Measurements from ENCODE around the gene PTN. TPM values are rescaled to one million over a fixed set of nuclear protein-coding genes. Genes with fewer than 3 reads are reported as not detected.

The PTN gene
- total and polyA plus RNA-seq, 2 of the 13 experiments (the other 11 are each of a cell fraction or from before 2014, with no cell fraction given) = not detected

DNA sequence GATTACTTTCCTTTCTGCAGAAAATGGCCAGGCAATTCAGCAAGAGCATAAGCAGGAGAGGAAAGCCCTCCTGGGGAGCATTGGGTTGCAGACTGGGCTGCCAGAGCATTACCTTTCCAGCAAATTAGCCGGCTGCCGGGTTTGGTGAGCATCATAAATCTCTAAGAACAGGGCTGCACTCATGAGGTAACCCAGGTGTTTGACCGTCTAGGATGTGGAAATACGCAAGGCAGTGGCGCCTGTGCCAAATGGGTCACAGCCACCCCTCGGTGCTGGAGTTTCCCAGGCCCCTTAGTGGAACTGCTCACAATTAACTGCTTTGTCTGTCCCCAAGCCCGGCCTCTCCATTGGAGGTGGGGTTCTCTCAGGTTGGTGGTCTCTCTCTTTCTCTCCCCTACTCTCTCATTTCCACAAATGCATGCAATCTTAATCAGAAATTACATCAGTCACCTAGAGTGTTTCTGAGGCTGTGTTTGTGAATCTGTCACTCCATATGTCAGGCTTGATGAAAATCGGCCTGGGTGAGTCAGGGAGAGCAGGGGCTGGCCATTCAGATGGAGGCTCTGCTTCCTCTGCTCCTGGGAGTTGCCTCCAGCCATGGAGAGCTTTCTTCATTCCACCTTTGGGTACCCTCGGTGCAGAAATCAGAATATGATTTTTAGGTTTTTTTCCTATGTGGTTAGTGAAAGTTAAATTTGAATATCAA lies 26.7 kb downstream of the PTN start:
- in situ Hi-C loops (cut with HindIII; ENCODE audit: extremely low pct_ligation_motif_present, low pct_unique_long_range_greater_than_20kb) = no loop called here
- ChIA-PET CTCF (ENCODE audit: low intra/inter-chr PET ratio, low total read pairs) (no interaction called here), POLR2A (no interaction called here)
- DNase-seq (ENCODE audit: low spot score) = no peak
- intact Hi-C loops (cut with micrococcal nuclease; ENCODE audit: unreplicated experiment) = no loop called here
- 2% methylated on average over 7 of the region's 9 CpGs for WGBS (ENCODE audit: low lambda C conversion rate)
- Histone ChIP-seq H4K20me1 (ENCODE audit: insufficient read depth, low read length) (no peaks in the 10 kb centered on the region), H3K4me1 (ENCODE audit: insufficient read depth, low read length) (no peaks in the 10 kb centered on the region), H3K27ac (ENCODE audit: extremely low read length, insufficient read depth, low read length) (no peak overlapping the region), H2AFZ (ENCODE audit: low read length) (no peak overlapping the region), H3K27me3 (ENCODE audit: control insufficient read depth in 1 of 2, insufficient read depth in 2 of 2, low read length in 2 of 2) (peaks cover 0 to 10% of the 10 kb centered on the region in 2 experiments; a peak in 1 of 5 replicates), H3K9me3 (ENCODE audit: low read length) (no peaks in the 10 kb centered on the region), H3K9ac (ENCODE audit: insufficient read depth, low read depth, low read length) (no peak overlapping the region), H3K4me3 (replicated peaks in 1 of 3; ENCODE audit: insufficient read depth in 1 of 3, low read depth in 2 of 3, low read length in 3 of 3) (no peak overlapping the region), H3K36me3 (replicated peaks in 1 of 2; ENCODE audit: control insufficient read depth in 1 of 2, insufficient read depth in 2 of 2, low read length in 2 of 2) (no peaks in the 10 kb centered on the region), H3K4me2 (ENCODE audit: low read depth, low read length) (no peak overlapping the region), H3K79me2 (ENCODE audit: insufficient read depth, low read length) (no peaks in the 10 kb centered on the region)
- ATAC-seq = no peak
- no TSS peak for BruUV-seq (replicated peaks)
- TF ChIP-seq, protein P1, sequence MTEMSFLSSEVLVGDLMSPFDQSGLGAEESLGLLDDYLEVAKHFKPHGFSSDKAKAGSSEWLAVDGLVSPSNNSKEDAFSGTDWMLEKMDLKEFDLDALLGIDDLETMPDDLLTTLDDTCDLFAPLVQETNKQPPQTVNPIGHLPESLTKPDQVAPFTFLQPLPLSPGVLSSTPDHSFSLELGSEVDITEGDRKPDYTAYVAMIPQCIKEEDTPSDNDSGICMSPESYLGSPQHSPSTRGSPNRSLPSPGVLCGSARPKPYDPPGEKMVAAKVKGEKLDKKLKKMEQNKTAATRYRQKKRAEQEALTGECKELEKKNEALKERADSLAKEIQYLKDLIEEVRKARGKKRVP (CRISPR knock-in tag; IDR thresholded peaks at IDR 0.05) = 0 out of 4 replicates have a peak, but pooled peaks of 1 of the 2 experiments have one; percentile 27
- no peak for TF ChIP-seq ZNF724P (CRISPR knock-in tag; IDR thresholded peaks at IDR 0.05; ENCODE audit: borderline replicate concordance)
- no peak for FAIRE-seq

DNA sequence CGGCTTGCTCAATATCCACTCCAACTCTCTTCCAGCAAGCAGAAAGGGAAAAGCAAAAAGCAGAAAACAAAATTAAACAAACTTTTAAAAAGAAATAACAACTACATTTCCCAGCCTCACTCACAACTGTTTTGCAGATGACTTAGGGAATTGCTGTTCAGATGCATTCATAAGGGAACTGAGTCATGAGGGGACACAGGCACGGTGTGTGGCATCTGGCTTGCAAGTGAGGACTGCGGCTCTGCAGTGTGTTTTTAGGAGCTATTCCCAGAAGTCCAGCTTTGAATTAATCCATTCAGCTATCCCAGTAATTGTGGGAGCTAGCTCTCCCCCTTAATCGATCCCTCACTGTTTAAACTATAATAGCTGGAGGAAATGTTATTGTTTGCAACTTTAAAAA lies 30.3 kb downstream of the PTN start:
- Histone ChIP-seq H3K27ac (ENCODE audit: extremely low read length, insufficient read depth, low read length) (no peak overlapping the region), H3K4me3 (replicated peaks in 1 of 3; ENCODE audit: insufficient read depth in 1 of 3, low read depth in 2 of 3, low read length in 3 of 3) (no peak overlapping the region), H4K20me1 (ENCODE audit: insufficient read depth, low read length) (no peaks in the 10 kb centered on the region), H3K27me3 (ENCODE audit: control insufficient read depth in 1 of 2, insufficient read depth in 2 of 2, low read length in 2 of 2) (no peaks in the 10 kb centered on the region; a peak in 1 of 5 replicates), H2AFZ (ENCODE audit: low read length) (no peak overlapping the region), H3K79me2 (ENCODE audit: insufficient read depth, low read length) (no peaks in the 10 kb centered on the region), H3K9me3 (ENCODE audit: low read length) (no peaks in the 10 kb centered on the region), H3K9ac (ENCODE audit: insufficient read depth, low read depth, low read length) (no peak overlapping the region), H3K36me3 (replicated peaks in 1 of 2; ENCODE audit: control insufficient read depth in 1 of 2, insufficient read depth in 2 of 2, low read length in 2 of 2) (no peaks in the 10 kb centered on the region), H3K4me1 (ENCODE audit: insufficient read depth, low read length) (no peaks in the 10 kb centered on the region), H3K4me2 (ENCODE audit: low read depth, low read length) (no peak overlapping the region)
- 20% methylated on average over 4 of the region's 4 CpGs for WGBS (ENCODE audit: low lambda C conversion rate)
- ChIA-PET CTCF (ENCODE audit: low intra/inter-chr PET ratio, low total read pairs) (no interaction called here), POLR2A (no interaction called here)
- no TSS peak for BruUV-seq (replicated peaks)
- ATAC-seq (no peak), FAIRE-seq (no peak), DNase-seq (ENCODE audit: low spot score) (no peak)
- intact Hi-C loops (cut with micrococcal nuclease; ENCODE audit: unreplicated experiment) (no loop called here), in situ Hi-C loops (cut with HindIII; ENCODE audit: extremely low pct_ligation_motif_present, low pct_unique_long_range_greater_than_20kb) (no loop called here)
- TF ChIP-seq CCDC6 (CRISPR knock-in tag; IDR thresholded peaks at IDR 0.05) = no peak
- TF ChIP-seq SUZ12 (IDR thresholded peaks at IDR 0.05; ENCODE audit: low read depth, low read length) = no peak
- no peak for TF ChIP-seq KAT7 (CRISPR knock-in tag; IDR thresholded peaks at IDR 0.05; ENCODE audit: borderline replicate concordance)
- TF ChIP-seq, protein P2, sequence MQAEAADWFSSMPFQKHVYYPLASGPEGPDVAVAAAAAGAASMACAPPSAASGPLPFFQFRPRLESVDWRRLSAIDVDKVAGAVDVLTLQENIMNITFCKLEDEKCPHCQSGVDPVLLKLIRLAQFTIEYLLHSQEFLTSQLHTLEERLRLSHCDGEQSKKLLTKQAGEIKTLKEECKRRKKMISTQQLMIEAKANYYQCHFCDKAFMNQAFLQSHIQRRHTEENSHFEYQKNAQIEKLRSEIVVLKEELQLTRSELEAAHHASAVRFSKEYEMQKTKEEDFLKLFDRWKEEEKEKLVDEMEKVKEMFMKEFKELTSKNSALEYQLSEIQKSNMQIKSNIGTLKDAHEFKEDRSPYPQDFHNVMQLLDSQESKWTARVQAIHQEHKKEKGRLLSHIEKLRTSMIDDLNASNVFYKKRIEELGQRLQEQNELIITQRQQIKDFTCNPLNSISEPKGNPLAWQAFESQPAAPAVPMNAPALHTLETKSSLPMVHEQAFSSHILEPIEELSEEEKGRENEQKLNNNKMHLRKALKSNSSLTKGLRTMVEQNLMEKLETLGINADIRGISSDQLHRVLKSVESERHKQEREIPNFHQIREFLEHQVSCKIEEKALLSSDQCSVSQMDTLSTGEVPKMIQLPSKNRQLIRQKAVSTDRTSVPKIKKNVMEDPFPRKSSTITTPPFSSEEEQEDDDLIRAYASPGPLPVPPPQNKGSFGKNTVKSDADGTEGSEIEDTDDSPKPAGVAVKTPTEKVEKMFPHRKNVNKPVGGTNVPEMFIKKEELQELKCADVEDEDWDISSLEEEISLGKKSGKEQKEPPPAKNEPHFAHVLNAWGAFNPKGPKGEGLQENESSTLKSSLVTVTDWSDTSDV (CRISPR knock-in tag; IDR thresholded peaks at IDR 0.05) = no peak
- TF ChIP-seq SIX1 (CRISPR knock-in tag; IDR thresholded peaks at IDR 0.05; ENCODE audit: borderline replicate concordance) = no peak
- TF ChIP-seq GATA4 (IDR thresholded peaks at IDR 0.05; ENCODE audit: borderline replicate concordance, low read depth) = no peak

Measured in HepG2 (cell line).